SU-DHL-6 (cell line): ENCODE measurements around the gene ASTN2.

Experiments used
- CTCF ChIP-seq: fragments of 200-600 bp; sonication (generic); IDR thresholded peaks from one replicate; pipeline ENCODE4 v1.5.1; 2017; ENCODE audit warnings: antibody characterized with exemption, mild to moderate bottlenecking, low read length, moderate library complexity; ENCODE audit not compliant: insufficient read depth, poor library complexity, severe bottlenecking
- EZH2phosphoT487 ChIP-seq: fragments of 200-600 bp; sonication (generic), shearing (Covaris generic); conservative IDR thresholded peaks from 2 replicates; pipeline ENCODE4 v1.6.1; 2018; ENCODE audit warnings: mild to moderate bottlenecking, antibody characterized with exemption, low read length, moderate library complexity, mixed read lengths

- TF ChIP-seq CTCF (no peak), EZH2phosphoT487 (no peak)
Measured at GRCh38 chr9:117253261-117253660, 161.6 kb downstream of the ASTN2 start.
